NCI-H226 (cell line): ENCODE data around the gene TAPT1.
"Not testable (repeated sequence)": the region's sequence is repeated elsewhere in the genome, so short reads cannot be mapped to it uniquely, and the experiment has no call there.

Source experiments
- DNase-seq: peaks from one replicate; pipeline ENCODE4 v3.0.0-alpha.2; 2015

TAPT1 gene

DNA sequence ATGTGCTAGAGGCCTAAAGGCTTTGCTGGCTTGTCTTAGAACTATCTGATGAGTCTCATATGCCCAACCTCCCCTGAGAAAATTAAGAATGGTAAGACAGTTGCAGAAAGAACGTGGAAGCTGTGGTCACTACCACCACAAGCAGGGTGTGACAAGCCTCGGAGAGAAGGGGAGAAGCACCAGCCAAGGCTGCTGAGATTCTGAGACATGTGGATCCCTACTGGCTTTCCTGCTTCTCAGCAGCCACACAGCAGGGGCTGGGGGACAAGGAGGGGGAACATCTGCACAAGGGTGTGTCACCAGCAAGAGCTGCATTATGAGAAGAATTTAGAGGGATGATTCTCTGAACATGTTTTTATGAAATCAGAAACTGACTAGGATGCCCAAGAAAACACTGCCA lies 19.4 kb downstream of the TAPT1 start:
- no peak for DNase-seq

- DNase-seq: no peak
Measured at GRCh38 chr4:16206301-16206700, 20.0 kb downstream of the TAPT1 start.

DNA sequence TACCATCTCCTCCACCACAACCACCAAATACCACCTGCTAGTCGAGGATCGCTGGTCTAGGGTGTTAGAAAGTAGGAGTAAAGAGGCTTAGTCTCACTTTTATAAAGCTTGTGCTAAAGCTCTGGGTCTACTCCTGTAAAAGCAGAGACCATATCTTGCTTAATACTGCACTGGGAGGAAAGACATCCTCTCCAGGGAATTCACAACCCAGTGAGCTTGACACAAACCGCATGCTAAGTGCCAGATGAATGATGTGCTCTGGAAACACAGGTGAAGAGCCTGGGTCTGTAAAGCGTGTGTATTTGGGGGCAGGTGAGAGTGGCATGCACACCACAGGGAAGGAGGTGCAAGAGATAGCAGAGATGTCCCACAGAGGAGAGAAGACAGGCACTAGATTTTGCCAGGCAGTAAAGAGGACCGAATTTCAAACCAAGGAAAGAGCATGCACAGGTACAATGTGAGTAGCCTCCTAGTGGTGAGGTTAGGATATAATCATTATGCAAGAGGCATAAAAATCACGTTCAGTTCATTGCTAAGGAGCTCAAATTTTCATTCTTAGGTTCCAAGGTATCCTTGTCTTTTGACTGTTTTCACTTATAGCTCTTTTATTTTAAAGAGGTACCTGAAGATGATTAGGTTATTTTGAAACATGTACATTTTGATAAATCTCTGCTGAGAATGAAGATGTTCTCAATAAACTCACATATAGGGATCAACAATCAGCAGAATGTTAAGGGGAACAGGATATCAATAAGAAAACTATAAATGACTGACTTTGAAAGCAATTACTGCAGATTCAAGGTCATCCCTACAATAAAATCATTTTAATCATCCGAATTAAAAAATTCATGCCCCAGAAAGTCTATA lies 20.7 kb downstream of the TAPT1 start:
- no peak for DNase-seq

- DNase-seq: no peak
Measured at GRCh38 chr4:16204505-16204904, 21.8 kb downstream of the TAPT1 start.

GRCh38 chr4:16203083-16203482 lies 23.2 kb downstream of the TAPT1 start:
- DNase-seq: no peak

DNA sequence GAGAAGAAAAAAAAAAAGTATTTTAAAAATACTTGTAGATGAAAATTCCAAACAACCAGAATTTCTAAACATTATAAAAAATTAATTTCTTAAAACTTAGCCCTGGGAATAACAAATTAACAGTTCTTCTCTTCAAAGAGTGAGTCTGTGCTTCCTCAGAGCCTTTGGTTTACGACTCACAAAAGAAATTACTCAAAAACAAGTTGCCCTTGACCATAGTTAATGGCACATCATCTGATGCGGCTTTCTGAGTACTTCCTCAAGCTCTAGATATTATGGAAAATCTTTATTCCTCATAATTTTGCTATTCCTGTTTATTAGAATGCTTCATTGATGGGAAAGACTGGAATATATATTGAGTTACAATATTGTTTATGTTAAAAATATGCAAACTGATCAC lies 23.7 kb downstream of the TAPT1 start:
- DNase-seq: no peak

DNA sequence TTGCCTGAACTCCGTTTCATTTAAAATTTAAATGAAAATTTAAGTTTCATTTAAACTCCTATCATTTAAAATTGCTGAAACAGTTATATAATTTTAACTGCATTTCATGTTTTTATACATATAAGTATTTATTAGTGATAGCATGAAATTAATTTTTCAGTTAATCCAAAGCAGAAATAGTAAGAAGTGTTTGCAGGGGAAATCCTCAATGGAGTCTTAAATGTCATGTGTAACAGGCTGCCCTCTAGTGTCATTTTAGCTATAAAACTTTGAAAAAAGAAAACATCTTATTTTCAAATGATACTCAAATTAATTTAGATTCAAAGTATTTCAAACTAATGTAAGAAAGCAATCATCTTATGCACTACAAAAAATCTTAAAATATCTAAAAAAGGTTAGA lies 27.2 kb downstream of the TAPT1 start:
- no peak for DNase-seq

- no peak for DNase-seq
Measured at GRCh38 chr4:16197876-16198665, 28.2 kb downstream of the TAPT1 start.

DNA sequence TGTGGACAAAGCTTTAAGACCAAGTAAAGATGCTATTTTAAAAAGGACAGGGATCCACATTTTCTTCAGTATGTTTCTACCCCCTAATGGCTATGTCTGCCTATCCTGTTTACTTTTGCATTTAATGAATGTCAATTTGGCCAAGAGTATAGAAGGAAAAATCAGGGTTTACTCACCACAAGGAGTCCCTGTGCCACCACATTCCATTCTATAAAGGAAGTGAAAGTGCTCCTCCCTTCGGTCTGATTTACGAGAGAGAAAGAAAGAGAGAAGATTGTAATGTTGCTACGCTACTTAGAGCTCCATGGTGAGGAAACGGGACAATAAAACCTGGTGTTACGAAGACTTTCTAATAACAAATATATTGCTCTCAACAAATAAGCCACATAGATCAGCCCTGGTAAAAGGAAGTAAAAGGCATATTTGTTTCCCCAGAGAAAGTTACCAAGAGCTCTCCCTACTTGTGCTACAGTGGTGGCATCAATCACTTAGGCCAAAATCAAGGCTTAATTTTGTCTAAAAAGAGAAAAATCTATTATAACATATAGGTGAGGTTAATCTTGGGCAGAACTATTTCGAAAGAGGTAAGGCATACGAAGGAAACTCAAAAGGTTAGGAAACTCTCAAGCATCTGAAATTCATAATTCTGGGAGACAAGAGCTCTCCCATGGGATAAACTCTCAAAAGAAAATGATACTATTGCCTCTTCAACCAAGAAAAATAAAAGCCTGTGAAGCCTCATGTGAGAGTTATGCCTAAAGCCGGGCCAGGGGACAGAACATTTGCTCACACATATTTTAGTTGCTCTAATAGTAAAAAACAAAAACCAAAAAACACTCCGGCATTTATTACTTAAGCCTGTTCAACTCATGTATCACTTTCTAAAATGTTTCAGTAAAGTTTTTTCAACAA lies 29.5 kb downstream of the TAPT1 start:
- peak; percentile 23 for DNase-seq

GRCh38 chr4:16195209-16195608 lies 31.1 kb downstream of the TAPT1 start:
- DNase-seq: no peak

GRCh38 chr4:16194798-16195197 lies 31.5 kb downstream of the TAPT1 start:
- not testable (repeated sequence) for DNase-seq

- no peak for DNase-seq
Measured at GRCh38 chr4:16194214-16194613, 32.1 kb downstream of the TAPT1 start.

- DNase-seq: no peak
Measured at GRCh38 chr4:16192631-16193518, 33.4 kb downstream of the TAPT1 start.

GRCh38 chr4:16192057-16192456 lies 34.2 kb downstream of the TAPT1 start:
- DNase-seq: no peak

- no peak for DNase-seq
Measured at GRCh38 chr4:16187455-16187854, 38.8 kb downstream of the TAPT1 start.

DNA sequence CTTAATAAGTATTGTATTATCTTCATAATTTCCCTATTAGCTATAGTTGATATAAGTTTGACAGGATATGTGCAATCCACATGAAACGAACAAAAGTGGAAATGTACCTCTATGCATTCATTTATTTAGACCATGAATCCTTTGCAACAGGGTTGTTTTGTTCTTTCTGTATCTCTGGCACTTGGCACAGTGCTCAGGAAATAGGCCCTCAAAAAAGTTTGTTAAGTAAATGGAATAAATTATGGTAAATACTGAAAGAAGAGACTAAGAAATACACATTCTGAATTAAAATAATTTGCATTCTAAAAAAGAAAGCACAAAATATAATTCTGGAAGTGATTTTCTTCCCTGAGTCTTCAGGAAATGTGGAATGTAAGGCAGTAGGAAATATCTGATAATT lies 39.3 kb downstream of the TAPT1 start:
- DNase-seq: no peak

- DNase-seq: no peak
Measured at GRCh38 chr4:16183604-16184003, 42.7 kb downstream of the TAPT1 start.

DNA sequence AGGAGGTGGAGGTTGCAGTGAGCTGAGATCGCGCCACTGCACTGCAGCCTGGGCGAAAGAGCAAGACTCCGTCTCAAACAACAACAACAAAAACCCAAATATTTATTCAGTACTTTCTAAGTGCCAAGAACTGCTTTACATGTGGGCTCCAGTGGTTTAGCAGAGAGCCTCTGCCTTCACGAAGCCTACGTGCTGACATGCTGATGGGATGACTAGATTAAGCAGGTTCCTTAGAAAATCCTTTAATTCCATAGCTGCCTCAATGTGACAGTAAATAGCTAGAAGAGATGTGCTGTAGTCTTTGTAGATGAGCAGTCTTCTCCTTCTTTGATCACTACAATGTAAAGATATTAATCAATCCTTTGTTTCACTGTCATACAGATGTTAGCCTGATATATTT lies 49.6 kb downstream of the TAPT1 start:
- DNase-seq: no peak

DNA sequence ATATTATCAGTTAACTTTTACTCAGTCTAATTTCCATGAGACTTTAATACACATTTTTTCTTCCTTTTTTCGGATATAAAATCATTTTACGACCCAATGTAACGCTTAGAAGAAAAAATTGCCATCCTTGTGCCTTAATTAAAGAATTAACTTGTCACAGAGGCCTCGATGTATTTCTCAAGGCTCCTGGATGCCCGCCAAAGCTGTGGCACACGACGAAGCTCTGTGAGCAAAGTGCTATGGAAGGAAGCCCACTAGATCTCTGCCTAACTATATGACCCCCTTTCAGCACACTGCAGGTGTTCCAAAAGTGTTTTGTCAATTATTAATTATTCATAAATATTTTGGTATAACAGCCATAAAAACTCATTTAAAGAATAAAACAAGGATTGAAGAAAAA lies 54.4 kb downstream of the TAPT1 start:
- DNase-seq: no peak

GRCh38 chr4:16169490-16169889 lies 56.8 kb downstream of the TAPT1 start:
- no peak for DNase-seq

GRCh38 chr4:16168710-16169388 lies 57.4 kb downstream of the TAPT1 start:
- no peak for DNase-seq
